Measurements from ENCODE around the gene ATG4B.

The ATG4B gene

DNA sequence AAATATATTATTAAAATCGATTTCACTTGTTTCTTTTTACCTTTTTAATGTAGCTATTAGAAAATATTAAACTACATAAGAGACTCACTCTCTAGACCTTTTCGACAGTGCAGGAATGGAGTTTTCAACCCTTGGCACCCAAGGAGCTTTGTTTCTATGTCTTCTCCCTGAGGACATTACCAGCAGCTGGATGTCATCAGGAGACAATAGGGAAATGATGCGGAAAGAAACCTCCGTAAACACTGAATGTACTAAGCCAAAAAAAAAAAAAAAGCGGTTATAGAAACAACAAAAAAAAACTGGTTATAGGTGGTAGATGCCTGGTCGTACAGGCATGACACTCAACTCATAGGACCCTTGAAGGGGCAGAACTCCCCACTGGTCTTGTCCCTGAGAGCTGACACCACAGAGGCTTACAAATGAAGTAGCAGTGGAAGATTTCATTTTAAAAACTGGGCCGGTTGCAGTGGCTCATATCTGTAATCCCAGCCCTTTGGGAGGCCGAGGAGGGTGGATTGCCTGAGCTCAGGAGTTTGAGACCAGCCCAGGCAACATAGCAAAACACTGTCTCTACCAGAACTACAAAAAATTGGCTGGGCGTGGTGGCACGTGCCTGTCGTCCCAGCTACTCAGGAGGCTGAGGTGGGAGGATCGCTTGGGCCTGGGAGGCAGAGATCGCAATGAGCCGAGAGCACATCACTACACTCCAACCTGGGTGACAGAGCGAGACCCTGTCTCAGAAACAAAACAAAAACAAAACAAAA is 24.3 kb upstream of the ATG4B start:
- no peak for DNase-seq (ENCODE audit: low read depth)

DNA sequence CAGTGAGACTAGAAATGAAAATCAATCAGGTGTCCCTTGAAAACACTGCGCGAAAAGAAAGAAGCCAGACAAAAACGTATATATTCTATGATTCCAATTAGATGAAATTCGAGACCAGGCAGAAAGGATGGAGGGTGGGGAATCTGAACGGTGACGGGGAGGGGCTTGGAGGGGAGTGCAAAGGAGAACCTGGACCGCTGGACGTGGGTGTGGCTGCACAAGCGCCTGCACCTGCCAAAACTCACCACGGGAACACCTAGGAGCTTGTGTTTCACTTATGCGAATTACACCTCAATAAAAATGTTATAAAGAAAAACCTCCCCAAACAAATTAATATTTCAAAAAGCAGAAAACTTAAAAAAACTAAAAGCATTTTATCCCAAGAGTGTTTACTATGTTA is 22.5 kb upstream of the ATG4B start:
- DNase-seq (ENCODE audit: low read depth) = no peak

- no peak for DNase-seq (ENCODE audit: low read depth)
Observed at GRCh38 chr2:241615522-241616052, 21.9 kb upstream of the ATG4B start.

DNA sequence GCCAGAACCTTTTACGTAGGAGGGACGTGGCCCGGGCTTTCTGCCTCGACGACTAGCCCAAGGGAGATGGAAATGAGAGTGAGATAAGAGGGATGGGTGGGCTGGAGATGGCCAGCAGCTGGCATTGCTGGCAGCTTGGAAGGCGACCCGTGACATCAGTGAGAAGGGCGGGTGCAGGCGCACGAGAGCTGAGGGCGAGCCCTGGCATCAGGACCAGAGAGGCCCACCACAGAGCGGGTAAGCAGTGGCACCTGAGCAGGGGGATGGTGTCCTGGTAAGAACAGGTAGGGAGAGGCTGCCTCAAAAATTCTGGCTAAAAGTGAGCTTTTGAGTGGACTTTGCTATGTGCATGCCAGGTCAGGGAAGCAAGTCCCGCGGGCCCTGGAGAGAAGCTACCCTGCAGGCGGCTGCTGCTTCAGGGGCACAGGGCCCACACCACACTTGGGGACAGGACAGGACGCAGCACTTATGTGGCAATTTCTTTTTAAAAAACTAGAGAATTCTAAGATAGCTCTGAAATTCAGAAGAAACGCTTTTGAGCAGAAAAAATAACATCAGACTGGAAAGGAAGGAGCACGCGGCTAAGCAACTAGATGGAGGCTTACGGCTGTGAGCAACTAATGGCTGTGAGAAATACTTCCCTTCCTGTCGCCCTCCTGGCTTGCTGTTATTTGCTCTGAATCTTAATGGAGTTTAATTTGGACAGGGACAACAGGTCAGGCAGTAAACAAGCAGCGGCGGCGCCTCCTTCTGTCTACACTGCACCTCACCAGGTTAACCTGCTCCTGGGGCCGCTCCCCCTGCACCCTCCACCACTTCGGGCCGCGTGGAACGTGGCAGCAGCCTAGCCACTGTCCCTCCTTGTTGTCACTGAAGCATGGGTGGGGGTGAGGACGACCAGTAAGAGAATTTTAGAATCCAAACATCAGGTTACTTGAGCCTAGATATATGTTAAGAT is 21.0 kb upstream of the ATG4B start:
- no peak for DNase-seq (ENCODE audit: low read depth)

DNA sequence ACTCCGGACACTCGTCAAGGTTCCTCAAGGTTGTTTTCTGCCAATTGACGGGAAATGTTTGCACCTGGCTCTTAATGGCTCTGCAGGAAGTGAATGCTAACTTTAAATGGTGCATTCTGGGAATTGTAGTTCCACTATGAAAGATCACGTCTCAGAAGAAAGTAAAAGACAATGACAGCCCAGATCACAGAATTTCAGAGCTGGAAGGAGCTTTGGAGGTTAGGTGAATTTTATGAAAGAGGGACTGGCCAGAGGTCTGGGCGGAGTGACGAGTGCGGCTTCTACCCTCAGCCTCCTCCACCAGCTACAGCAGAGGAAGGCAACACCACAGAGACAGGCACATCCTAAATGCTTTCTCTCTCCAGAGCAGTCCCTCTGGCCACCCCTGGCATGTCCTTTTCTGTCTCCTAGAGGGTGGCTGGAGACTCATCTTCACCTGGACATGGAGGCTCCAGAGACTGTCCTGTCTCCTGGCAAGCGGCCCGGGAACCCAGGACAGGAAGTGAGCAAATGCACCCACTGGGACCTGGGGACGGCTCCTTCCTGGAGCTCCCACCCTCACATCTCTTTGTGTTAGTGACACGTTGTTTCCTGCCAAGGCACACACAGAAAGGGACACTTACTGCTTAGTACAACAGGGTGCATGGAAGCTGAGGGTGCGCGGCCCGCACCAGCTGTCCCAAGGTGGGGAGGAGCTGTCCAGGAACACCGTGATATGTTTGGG is 19.9 kb upstream of the ATG4B start:
- no peak for DNase-seq (ENCODE audit: low read depth)

- no peak for DNase-seq (ENCODE audit: low read depth)
Observed at GRCh38 chr2:241618296-241618805, 19.1 kb upstream of the ATG4B start.

- no peak for DNase-seq (ENCODE audit: low read depth)
Observed at GRCh38 chr2:241618829-241619228, 18.7 kb upstream of the ATG4B start.

- no peak for DNase-seq (ENCODE audit: low read depth)
Observed at GRCh38 chr2:241619597-241620418, 17.7 kb upstream of the ATG4B start.

- peak; percentile 60 for DNase-seq (ENCODE audit: low read depth)
Observed at GRCh38 chr2:241620419-241620769, 17.1 kb upstream of the ATG4B start.

DNA sequence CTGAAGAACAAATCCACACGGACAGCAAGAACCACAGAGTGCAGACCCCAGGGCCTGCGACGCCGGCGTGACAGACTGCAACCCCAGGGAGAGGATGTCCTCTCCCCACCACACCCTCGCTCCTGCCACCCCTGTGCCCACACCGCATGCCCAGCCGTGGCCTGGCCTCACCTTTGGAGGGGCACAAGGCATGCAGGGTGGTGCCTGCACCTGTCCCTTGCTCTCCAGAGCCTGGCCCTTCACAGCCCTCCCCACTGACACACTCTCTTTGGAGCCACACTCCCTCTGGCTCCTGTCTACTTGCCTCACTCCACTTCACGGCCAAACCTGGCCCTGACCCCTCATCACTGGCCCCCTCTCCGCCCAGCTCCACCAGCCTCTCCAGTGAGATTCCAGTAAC is 9.8 kb upstream of the ATG4B start:
- no peak for DNase-seq (ENCODE audit: low read depth)

- DNase-seq (ENCODE audit: low read depth) = no peak
Observed at GRCh38 chr2:241629762-241630435, 7.6 kb upstream of the ATG4B start.

GRCh38 chr2:241632478-241633325 is 4.8 kb upstream of the ATG4B start:
- DNase-seq (ENCODE audit: low read depth) = no peak

- DNase-seq (ENCODE audit: low read depth) = no peak
Observed at GRCh38 chr2:241633561-241633960, 3.9 kb upstream of the ATG4B start.

GRCh38 chr2:241635756-241636155 is 1.7 kb upstream of the ATG4B start:
- DNase-seq (ENCODE audit: low read depth) = peak; percentile 37

GRCh38 chr2:241636182-241637017 is 1.1 kb upstream of the ATG4B start:
- DNase-seq (ENCODE audit: low read depth) = peak; percentile 59

DNA sequence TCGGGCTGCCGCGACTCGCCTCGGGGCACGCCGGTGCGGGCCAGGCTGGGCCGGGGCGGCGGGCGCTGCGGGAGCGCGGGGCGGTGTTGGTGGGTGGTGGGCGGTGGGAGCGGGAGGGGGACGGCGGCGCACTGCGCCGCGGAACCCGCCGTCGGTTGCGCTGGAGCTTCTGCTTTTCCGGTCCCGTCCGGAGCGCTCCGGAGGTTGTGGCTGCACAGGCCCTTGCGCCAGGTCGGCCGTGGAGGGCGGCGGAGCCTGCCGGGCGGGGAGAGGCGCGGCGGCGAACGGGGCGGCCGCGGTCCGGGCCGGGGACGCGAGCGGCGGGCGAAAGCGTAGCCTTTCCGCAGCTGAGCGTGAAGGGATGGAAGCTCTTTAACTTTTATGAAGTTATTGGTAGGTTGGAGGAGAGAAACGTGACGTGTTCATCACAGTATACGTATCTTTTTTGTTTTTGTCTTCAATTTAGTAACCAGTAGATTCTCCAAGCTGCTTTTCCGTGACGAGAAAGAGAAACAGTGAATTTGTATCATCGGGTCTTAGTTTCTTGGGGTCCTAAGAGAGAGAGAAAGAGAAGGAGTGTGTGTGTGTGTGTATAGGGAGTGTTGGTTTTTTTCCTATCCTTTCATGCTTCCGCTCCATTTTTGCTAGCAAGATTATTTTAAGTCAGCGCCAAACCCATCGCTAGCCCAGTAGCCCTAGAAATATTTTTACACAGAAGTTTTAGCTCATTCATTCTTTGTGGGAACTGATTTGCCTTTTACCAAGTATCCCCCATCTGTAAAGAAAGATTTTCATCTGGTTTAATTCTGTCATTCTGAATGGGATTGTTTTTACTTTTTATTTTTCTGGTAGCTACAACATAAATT is 535 bp downstream of the ATG4B start:
- peak; percentile 53 for DNase-seq (ENCODE audit: low read depth)

DNA sequence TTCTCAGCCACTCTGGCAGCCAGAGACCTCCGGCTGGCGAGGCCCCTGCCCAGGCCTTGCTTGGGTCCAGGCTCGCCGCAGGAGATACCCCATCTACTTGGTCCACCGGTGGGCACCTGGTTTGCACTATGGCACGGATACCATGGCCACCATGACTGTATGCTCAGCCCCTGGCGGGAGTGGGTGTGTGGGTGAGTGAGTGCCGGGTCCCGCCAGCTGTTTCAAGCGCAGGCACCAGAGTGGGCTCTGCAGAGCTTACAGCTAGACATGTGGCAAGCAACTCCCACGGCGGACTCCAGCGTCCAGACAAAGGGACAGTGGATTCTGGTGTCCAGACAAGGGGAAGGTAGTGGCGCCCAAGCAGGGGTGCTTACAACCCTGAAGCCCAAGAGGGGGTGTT is 1.4 kb downstream of the ATG4B start:
- DNase-seq (ENCODE audit: low read depth) = no peak

DNA sequence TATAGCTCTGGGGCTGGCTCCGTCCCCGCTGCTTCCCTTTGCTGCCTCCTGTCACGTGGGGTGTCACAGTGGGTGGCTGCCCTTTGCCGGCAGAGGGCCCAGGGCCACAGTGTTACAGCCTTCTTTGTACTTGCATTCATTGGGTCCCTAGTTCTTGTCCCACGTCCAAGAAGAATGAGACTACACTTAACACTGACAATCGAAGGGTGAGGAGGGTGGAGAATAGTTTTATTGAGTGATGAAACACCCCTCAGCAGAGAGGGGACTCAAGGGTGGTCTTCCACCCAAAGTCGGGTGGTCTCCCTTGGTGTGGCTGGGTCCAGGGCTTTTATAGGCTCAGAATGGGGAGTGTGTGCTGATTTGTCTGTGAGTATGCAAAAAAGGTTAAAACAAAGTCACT is 1.9 kb downstream of the ATG4B start:
- no peak for DNase-seq (ENCODE audit: low read depth)

Data from ELR (cell line).